GM19455 (cell line): ENCODE data around the gene LITAFD.
"Not testable (repeated sequence)": the region's sequence is repeated elsewhere in the genome, so short reads cannot be mapped to it uniquely, and the experiment has no call there.

Experiments
- ATAC-seq: cut with Tn5 transposase; IDR thresholded peaks from one replicate; pipeline ENCODE4 v1.9.1; 2021; ENCODE audit not compliant: unreplicated experiment

The LITAFD gene

DNA sequence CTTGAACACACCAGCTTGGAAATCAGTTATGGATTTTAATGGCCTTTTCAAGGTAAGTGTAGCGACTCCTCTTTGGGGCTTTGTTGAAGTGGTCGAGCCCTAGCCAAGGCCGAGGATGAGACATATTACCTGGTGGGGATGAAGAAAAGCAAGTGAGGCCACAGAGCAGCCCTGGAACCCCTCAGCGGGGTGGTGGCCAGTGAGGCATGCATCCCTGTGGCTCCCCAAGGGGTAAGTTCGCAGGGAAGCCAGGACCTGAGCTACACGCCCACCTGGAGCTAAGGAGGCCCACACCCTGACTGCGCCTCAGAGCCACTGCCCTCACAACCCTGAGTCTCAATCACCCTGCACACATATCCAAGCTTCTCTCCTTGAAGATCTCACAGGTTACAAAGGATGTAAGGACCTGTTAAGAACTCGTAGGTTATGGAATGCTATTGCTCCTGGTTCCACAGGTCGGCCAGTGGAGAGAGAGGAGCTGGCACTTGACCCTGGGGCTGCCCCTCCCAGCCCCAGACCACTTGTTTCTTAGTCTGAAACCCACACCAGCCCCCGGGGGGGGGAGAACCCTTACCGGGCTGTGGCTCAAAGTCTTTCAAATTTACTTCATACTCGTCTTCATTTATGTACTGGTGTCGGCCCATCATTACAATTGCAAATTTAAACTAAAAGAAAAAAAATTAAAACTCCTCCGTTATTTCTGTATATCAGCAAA lies 12.0 kb downstream of the LITAFD start:
- ATAC-seq, result no peak

DNA sequence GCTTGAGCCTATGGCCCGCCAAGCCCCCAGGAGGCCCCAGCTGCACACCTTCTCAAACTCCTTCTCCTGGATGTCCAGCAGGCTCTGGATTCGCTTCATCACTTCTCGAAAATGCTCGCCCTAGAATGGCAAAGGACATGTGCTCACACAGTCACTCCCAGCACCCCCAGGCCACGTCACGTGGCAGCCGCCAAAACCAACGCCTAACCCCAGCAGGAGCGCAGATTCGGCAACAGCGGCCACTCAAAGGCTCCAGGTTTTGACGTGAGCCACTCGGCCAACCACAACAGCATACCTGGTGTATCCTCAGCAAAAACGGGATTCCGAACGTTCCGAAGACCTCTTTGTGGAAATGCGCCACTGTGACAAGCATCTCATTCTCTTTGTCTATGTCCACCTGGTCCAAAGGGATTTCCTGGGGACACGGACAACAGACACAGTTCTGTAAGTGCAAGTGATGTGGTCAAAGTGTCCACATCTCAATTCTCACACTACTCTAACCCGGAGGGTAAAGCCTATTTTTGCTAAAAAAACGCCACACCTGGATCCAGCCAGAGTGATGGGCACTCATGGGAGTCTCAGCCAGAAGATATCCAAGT lies 12.7 kb downstream of the LITAFD start:
- no peak for ATAC-seq

DNA sequence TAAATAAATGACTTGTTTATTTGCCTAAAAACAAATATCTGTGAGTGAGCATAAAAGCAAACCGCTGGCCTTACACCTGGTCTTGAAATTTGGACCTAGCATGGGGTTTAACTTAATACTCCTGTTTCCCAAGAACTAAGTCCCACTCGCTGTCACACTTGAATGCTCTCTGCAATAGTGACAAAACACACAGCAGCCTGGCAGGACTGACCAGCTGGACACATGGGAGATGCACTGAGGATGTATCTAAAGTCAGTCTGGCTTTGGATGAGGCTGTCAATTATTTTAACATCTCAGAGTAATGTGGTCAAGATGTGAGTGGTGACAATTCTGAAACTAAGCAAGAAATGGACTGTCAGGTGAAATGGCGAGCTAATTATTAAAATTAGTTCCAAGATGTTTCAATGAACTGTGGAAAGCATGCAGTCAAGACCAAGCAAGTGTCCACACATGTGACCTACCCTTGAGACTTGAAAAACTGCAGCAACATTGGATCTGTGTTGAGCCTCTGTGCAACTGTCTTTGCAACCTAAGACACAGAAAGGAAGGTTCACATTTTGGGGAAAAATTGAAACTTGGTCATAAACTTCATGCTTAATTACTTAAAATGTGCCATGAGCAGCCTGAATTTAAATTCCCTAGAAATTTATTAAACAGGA lies 16.6 kb downstream of the LITAFD start:
- no peak for ATAC-seq

DNA sequence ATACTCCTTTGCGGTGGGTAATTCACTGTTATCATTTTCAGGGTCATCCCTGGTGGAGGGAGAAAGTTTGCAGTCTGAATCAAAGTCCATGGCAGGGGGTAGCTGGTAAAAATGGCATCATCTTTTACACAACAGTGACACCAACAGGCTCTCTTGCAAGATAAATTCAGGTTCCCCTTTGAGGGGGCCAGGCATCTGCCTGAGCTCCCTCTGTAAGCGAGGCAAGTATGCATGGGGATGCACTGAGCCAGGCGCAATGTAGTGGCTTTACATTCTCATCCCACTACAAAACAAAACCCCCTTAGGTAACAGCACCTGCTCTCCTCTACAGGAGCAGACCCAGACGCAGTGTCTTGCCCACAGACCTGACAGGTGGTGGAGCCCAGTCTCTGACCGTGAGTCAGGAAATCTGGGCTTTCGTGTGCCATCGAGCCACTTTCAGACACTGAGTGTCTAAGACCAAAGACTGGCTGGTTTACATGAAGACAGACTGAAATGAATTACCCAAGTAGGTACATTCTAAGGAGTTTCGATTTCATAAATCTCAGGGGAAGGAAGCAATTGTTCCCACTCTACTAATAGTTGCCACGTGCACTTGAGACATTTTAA lies 17.7 kb downstream of the LITAFD start:
- ATAC-seq, result no peak

DNA sequence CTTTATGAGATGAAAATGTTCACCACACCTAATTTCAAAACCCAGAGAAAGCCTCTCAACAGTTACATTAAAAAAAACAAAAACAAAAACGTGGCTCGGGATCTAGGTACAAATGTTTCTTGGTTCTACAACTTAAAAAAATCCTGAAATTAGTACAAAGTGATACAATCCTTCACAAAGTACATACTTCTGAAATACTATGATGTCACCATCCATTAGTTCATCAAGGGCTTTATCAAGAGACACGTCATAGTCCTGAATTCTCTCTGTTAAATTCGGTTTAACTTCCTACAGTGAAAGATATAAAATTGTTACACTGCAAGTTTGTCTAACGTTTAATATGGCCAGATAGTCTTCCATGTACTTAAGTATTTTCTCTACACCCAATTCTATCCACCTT lies 18.2 kb downstream of the LITAFD start:
- ATAC-seq, result no peak

DNA sequence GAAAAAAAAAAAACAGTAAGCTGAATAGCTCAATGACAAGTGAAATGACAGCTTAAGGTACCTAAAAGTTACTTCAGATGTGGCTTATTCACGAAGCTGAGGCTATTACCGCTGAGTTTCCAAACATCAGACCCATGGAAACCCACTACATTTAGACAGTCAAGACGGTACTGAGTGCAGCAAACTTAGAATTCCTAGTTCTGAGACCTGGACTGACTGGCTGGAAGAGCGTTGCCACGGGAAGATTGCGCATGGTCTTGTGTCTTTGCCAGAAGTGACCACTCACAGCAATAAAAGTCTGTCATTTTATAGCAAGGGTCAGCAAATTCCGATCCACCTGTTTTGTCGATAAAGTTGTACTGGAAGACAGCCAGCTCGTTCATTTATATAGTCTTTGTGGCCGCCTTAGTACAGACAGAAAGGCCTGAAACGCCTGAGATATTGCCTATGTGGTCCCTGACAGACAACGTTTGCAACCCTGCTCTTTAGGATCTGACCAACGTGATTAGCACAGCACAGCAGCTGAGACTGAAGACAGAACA lies 19.2 kb downstream of the LITAFD start:
- no peak for ATAC-seq

DNA sequence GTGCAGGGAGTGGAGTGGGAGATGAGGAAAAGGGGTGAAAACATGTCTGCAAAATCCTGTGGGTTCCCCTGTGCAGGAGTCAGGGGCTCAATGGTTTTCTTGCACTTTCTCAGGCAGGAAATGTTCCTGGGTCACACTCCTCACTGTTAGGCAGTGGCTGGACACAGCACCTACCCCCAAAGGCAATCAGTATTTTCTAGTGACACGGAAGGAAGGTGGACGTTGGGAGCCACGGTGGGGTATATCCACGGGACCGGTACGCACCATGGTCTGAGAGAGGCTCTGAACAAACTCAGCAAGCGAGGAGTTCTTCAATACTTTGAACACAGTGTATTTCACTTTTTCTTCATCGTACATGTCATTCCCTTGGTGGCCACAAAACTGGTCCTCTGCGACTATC lies 20.9 kb downstream of the LITAFD start:
- ATAC-seq, result no peak

DNA sequence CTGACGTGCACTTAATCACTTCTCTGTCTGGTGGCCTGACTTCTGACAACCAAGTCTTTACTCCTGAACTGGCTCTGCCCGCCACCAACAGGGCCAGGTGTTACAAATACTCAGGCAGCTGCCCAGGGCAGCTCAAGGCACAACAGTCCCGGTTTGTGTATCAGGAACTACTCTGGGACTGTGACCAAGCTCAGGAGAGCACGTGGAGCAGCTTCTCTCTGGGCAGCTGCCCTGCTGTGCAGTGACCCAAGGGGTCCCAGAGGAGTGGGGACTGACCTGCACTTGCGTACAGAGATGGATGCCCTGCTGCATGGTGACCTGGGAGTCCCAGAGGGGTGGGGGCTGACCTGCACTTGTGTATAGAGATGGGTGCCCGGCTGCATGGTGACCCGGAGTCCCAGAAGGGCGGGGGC lies 21.9 kb downstream of the LITAFD start:
- ATAC-seq, result no peak

DNA sequence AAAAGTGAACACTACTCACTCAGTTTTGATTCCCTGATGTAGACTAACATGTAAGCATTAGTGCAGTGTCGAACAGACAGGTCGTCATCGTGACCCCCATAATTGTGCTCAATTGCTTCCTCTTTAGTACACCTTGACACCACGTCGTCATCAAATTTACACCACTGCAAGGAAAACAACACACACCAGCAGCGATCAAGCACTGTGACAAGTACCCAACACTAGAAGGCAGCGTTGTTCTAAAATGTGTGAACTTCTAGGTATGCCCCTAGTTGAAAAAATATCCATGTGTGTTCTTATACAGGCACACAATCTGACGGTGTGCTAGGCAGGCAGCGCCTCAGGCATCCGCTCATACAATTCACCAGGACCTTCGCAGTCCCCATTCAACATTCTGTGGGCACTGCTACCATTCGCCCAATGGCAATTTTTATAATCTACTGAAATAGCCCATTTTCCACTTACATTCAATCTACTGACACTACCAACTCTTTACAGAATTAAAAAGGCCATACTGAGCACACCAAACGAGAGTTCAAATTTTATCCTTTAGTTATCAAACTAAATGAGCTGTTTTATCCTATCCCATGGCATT lies 23.1 kb downstream of the LITAFD start:
- no peak for ATAC-seq

DNA sequence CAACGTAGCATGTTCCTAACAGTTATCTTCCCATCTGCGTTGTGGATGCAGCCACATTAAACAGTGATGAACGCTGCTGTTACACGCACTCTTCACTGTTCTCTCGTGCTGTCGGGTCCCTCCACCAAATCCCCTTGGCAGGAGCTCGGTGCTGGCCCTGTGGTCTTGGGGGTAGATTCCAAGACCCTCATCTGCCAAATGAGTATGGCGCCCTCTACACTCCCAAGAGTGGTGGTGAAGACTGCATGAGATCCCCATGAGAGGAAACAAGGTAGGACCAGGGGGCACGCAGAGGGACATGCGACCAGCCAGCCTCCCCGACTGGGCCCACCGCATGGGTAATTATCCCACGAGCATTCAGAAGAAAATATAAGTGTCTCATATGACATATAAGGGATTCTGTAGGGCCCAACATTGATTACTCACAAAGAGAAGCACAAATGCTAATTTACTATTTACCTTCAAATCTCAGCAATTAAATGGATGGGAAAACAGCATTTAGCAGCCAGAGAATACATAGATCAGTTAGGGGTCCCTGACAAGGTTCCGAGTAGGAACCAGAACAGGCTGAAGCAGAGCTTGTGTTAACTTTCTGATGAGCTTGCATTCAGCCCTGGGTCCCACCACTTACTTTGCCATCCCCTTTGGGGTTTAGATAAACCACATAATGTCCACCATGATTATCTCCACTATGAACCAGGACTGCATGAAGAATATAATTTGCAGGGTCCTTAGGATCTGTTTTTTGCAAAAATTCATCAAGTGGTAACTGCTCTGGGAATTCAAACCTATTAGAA lies 23.8 kb downstream of the LITAFD start:
- no peak for ATAC-seq

DNA sequence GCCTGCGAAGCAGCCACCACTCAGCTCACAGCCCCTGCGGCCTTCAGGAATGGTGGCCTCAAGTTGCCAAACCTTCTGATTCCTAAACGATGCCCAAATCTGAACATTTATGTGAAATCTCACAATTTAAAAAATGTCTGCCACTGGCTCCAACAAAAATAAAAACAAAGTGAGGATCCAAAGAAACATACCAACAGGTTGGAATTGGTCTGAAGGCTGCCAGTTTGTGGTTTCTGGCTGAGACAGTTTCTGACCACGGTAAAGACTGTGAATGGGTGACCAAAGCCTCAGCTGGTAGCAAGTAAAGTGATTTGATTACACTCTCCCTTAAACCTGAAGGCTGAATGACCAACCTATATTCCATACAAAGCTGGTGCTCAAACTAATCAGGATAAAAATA lies 24.9 kb downstream of the LITAFD start:
- ATAC-seq, result no peak

DNA sequence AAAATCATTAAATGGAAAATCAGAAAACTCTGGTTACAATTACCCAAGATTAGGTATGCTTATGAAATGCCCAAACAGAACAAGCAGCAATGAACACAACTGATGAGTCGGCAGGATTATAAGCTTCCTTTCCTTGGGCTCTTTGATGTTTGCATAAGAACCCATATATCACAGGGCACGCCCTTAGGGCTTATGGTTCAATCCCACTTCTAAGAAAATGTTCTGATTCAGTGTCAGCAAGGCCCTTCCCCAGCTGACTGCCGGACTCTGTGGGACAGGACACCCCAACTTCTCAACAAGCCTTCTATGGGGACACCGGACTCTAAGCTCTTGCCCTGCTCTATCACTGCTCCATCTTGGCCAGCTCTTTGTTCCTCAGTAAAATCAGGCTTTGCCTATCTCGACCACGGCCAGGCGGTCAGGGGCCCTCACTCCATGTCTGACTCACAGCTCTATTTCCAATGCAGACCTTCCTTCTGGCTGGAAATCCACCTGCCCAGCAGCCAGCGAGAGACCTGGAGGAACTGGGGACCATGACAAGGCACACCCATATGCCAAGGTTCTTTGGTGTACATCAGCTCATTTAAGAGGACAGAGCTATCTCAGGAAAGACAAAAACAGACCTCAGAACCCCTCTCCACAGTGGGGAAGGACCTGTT lies 26.8 kb downstream of the LITAFD start:
- no peak for ATAC-seq

DNA sequence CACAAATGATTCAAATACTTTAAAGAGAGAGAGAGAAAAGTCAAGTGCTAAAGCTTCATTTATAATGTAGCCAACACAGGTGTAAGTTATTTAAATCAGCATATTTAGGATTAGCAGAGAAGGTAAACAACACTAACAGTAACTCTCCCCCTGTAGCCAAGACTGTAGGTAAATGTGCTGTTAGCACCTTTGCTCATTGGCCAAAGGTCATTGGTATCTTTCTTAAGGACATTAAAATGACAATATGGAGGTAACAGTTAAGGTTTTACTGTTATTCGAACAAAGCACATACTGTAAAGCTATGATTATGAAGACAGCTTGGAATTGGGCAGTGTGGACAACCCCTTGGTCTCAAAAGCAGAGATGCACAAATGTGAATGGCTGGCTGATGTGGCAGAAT lies 28.7 kb downstream of the LITAFD start:
- ATAC-seq, result no peak

DNA sequence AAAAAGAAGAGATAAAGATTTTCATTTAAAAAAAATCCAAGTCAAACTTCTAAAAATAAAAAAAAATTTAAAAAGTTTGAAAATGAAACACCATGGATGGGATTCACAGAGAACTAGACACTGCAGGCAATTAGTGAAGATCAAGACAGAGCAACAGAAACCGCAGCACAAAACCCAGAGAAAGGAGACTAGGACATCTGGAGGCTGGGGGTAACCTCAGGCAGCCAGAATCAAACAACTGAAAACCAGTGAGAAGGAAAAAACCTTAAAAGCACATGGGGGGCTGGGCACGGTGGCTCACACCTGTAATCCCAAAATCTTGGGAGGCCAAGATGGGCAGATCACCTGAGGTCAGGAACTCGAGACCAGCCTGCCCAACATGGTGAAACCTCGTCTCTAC lies 30.6 kb downstream of the LITAFD start:
- no peak for ATAC-seq

DNA sequence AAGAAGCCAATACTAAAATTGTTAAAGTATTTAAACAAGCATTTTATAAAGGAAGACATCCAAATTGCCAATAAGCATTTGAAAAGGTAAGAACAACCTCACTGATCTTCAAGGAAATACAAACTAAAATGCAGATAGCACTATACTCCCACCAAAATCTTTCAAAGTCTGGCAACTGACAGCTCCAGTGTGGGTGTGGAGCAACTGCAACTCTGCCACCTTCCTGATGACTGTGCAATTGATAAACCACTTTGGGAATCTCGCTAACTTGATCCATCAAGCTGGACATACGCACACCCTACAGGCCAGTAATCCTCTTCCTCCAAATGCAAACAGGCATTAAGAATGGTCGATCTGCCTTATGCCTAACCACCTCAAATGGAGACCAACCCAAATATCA lies 31.9 kb downstream of the LITAFD start:
- no peak for ATAC-seq

DNA sequence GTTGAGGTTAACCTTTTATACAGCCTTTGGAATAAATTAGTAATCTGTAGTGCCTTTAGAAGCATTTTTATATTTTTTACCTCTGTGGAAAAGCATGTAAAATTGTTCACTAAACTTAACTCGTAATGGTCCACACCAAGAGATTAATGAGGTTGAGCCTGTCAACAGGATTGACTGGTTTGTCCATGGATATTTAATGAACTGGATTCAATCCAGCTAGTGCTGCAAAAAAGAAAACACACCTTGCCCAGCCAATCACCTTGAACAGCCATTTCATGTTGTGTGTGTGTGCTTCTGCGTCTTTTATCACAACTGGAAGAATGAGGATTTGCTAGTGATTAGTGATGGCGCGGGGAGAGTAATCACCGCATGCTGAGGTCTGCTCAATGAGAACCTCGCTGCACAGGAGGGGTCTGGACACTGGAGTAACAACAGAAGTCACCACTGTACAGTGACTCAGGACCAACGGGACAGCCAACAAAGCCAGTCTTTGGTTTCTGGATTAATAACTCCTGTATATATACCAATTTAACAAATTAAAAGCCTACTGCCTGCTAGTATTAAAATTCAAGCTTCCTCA lies 33.7 kb downstream of the LITAFD start:
- ATAC-seq, result no peak

DNA sequence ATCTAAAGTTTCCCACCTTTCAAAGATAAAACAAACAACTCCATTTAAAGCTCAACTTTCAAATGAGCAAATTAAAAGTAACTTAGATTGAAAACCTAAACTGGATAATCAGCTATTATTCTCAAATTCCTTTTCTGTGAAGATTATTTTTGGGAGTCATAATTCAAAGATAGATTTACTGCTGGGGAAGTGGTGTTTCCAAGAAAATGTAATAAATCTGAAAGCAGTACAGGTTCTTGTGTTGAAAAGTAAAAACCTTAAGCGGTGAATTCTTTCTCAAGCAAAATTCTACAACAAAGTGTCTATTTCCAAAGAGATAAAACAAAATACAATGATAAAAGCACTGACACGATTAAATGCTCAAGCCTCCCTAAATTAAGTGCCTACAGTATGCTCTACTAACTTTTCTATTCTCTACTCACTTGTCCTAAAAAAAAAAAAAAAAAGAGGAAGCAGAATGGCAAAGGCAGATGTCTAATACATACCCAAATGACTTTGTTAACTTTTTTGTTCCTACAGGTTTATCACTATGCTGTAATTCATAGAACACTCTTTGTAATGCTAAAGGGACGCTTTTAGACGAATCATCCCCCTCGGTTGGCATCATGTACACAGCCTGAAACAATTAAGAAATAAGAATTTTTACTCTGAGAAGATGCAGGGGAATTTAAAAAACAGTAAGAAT lies 34.5 kb downstream of the LITAFD start:
- no peak for ATAC-seq

DNA sequence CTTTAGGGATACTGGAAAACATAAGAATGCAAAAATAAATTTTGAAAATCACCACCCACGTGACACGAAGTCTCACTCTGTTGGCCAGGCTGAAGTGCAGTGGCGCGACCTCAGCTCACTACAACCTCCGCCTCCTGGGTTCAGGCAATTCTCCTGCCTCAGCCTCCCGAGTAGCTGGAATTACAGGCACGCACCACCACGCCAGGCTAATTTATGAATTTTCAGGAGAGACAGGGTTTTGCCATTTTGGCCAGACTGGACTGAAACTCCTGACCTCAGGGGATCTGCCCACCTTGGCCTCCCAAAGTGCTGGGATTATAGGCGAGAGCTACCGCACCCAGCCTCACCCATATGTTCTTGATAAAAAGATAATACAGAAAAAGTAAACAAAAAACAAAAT lies 35.2 kb downstream of the LITAFD start:
- not testable (repeated sequence) for ATAC-seq
